ENCODE data around the gene AMFR.
"Not testable (repeated sequence)": the region's sequence is repeated elsewhere in the genome, so short reads cannot be mapped to it uniquely, and the experiment has no call there.

AMFR gene

GRCh38 chr16:56423584-56424403 lies 1.6 kb downstream of the AMFR start:
- no peak for DNase-seq

- no peak for DNase-seq
These were observed 2.4 kb downstream of the AMFR start for GRCh38 chr16:56422896-56423441.

- no peak for DNase-seq
These were observed 3.2 kb downstream of the AMFR start for GRCh38 chr16:56421976-56422669.

GRCh38 chr16:56421313-56421712 lies 4.0 kb downstream of the AMFR start:
- no peak for DNase-seq

GRCh38 chr16:56420613-56421012 lies 4.7 kb downstream of the AMFR start:
- DNase-seq: no peak

- DNase-seq: no peak
These were observed 5.4 kb downstream of the AMFR start for GRCh38 chr16:56419740-56420548.

GRCh38 chr16:56417138-56417537 lies 8.2 kb downstream of the AMFR start:
- DNase-seq: no peak

GRCh38 chr16:56415875-56416274 lies 9.5 kb downstream of the AMFR start:
- no peak for DNase-seq

- DNase-seq: no peak
These were observed 11.0 kb downstream of the AMFR start for GRCh38 chr16:56414366-56414765.

GRCh38 chr16:56413381-56413780 lies 12.0 kb downstream of the AMFR start:
- no peak for DNase-seq

GRCh38 chr16:56411624-56412023 lies 13.7 kb downstream of the AMFR start:
- DNase-seq: no peak

GRCh38 chr16:56411123-56411522 lies 14.2 kb downstream of the AMFR start:
- no peak for DNase-seq

- peak; percentile 15 for DNase-seq
These were observed 16.1 kb downstream of the AMFR start for GRCh38 chr16:56409195-56409594.

- DNase-seq: no peak
These were observed 16.8 kb downstream of the AMFR start for GRCh38 chr16:56408379-56409098.

- DNase-seq: no peak
These were observed 19.2 kb downstream of the AMFR start for GRCh38 chr16:56405977-56406672.

GRCh38 chr16:56401482-56401881 lies 23.9 kb downstream of the AMFR start:
- DNase-seq: no peak

GRCh38 chr16:56400458-56400857 lies 24.9 kb downstream of the AMFR start:
- DNase-seq: no peak

GRCh38 chr16:56399486-56399885 lies 25.9 kb downstream of the AMFR start:
- no peak for DNase-seq

GRCh38 chr16:56399047-56399446 lies 26.3 kb downstream of the AMFR start:
- DNase-seq: no peak

GRCh38 chr16:56396724-56397123 lies 28.6 kb downstream of the AMFR start:
- not testable (repeated sequence) for DNase-seq

GRCh38 chr16:56389554-56389953 lies 35.8 kb downstream of the AMFR start:
- peak; percentile 98 for DNase-seq

- DNase-seq: peak; percentile 46
These were observed 37.1 kb downstream of the AMFR start for GRCh38 chr16:56388209-56388608.

All from fibroblast of skin of abdomen (primary cell).